Colon (tissue), 2 donors: ENCODE data around the gene DPPA2.
"Not testable (repeated sequence)": the region's sequence is repeated elsewhere in the genome, so short reads cannot be mapped to it uniquely, and the experiment has no call there.

Experiments
- FAIRE-seq: peaks from 2 replicates; lab custom pipeline; 2012; peaks lifted over from hg19 to GRCh38; lab: Jason Lieb, UNC
- donor health status: control.
- donor health status: control.

The DPPA2 gene

DNA sequence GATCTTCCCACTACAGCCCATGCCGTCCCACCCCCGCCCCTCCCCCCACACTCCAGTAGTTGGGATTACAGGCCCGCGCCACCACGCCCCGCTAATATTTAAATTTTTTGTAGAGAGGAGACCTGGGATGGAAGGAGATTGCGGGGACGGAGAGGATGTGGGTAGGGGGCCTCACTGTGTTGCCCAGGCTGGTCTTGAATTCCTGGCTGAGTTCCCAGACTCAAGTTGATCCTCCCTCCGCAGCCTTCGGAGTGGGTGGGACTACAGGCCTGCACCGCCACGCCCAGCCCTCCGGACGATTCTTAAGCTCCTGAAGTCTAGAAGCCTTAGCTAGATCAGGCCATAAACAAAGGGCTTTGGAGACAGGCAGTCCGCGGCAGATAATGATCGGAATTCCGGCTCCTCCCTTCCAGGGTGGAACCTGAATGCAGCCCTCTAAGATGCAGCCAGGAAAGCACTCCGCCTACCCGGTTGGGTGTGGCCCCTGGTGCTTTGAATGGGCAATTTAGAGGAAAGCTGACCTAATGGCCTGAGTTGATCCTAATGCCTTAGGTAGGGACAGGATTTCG, at the start of gene DPPA2:
Gene DPPA2, minus strand, starts transcription at position 356 of the 569 bp plus-strand sequence. CDS start 1,975 bp downstream, outside the sequence.
- no peak for FAIRE-seq

- FAIRE-seq, result no peak
Observed at GRCh38 chr3:109364088-109364487, 47.8 kb upstream of the DPPA2 start.

DNA sequence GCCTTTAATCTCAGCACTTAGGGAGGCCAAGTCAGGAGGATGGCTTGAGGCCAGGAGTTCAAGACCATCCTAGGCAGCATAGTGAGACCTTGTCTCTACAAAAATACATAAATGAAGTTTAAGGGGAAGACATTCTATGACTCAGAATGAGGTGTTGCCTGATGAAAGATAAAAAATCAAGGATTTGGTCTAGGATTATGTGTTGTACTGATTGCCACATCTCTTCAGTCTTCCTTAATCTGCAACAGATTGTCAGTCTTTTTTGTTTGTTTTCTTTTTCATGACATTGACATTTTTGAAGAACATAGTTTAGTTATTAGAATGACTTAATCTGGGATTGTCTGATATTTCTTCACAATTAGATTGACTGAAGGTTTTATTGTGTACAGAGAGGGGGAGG, 47.3 kb upstream of the DPPA2 start:
- FAIRE-seq, result no peak

DNA sequence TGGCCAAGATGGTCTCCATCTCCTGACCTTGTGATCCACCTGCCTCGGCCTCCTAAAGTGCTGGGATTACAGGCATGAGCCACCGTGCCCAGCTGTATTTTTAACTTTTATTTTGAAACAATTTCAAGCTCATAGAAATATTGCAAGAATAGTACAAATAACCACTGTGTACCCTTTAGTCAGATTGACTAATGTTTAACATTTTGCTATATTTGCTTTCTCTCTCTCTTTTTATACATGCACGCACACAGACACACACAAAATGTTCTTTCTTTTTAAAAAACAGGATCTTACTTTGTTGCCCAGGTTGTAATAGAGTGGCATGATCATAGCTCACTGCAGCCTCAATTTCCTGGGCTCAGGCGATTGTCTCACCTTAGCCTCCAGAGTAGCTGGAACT, 46.5 kb upstream of the DPPA2 start:
- no peak for FAIRE-seq

- not testable (repeated sequence) for FAIRE-seq
Observed at GRCh38 chr3:109358809-109359208, 42.5 kb upstream of the DPPA2 start.

DNA sequence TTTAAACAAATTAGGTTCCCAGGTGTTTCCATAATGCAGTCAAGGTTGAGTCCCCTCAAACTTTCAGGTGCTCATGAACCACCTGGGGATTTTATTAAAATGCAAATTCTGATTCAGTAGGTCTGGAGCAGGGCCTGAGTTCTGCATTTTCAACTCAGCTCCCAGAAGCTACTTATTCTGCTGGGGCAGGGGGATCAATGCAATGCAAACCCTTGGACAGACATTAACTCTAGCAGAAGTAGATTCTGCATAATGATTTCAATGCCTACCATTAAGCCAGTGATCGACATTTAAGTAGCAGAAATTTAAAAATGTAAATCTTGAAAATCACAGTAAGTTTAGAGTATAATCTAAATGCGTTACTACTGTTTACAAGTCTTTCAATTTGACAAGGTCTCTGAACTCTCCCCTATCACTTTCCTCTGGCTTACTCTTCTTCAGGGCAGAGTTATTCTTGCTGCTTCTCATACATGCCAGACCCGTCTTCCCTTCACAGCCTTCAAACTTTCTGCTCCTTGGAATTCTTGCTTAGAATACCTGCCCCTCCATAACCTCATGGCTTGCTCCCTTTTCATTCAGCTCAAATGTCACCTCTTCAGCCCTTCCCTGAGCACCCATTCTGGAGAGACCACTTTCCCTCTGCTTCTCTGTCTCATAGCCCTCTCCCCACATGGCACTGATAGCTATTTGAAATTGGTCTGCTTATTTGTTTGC, 40.3 kb upstream of the DPPA2 start:
- FAIRE-seq, result no peak

DNA sequence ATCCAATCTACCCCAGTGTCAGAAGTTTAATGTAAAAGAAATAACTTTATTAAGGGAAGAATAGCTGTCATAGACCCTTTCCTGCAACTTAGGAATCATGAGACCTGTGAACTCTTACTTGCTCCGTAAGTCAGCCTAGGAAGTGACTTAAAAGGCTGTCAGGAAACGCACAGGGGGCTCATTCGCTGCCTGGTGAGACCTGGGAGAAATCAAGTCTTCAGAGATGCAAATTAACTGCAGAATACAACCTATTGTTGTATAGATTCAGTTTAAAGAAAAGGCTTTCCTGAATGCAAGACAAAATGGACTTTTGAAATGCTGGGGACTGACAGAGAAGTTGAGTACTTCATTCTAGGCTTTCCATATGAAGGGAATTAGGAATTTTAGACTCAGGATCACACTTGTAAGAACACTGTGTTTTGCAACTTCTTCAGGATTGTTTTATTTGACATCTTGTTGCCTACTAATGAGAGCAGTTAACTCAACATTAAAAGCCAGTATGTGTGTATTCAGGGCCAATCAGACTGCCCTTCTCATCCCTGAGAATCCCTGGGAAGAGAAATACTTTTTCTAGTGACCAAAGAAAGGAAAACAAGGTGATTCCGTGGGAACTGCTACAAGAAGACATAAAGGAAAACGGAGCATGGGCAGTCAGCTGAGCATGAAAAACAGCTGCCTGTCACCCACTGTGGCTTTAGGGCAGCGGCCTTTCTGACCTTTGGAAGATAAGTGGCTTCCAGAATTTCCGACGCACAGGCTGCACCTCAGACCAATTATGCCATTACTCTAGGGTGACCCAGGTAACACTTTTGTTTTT, 39.5 kb upstream of the DPPA2 start:
- no peak for FAIRE-seq

DNA sequence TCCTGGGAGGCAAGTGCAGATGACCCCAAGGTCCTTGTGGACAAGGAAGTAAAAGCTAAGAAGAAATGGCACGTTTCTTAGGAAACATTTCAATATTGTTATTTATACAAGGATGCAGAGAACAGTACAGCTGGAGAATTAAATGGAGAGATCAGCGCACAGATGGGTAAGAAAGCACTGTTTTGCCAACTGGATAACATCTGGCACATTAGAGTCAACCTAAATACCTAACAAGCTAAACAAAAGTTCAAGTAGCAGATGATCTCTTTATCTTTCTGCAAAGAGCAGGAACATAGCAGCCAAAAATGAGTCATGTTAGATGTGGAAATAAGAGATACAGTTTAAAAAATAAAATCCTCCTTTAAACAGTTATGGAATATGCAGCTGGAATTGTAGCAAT, 36.7 kb upstream of the DPPA2 start:
- no peak for FAIRE-seq

GRCh38 chr3:109351231-109351630, 34.9 kb upstream of the DPPA2 start:
- no peak for FAIRE-seq

DNA sequence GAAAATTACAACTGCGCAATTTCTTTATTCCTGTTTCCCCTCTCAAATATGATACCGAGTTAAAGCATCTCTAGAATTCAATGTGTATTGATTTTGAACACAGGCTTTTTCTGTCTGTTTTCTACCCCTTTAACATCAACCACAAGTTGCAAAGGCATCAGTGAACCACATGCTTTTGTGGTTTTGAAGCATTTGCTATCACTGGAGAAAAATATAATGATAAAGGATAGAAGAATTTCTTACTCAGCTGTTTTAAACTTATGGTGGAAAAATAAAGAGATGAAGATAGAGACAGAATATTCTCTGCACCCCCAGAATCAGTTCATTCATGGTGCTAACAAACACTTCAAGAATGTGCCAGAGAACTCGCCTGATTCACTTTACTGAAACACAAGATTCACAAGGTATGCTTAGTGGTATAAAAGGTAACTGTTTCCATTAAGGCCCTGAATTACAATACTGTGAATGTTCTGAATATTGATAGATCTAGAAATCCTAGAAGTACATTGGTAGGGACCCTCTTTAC, 30.5 kb upstream of the DPPA2 start:
- no peak for FAIRE-seq

- FAIRE-seq, result no peak
Observed at GRCh38 chr3:109346099-109346498, 29.8 kb upstream of the DPPA2 start.

DNA sequence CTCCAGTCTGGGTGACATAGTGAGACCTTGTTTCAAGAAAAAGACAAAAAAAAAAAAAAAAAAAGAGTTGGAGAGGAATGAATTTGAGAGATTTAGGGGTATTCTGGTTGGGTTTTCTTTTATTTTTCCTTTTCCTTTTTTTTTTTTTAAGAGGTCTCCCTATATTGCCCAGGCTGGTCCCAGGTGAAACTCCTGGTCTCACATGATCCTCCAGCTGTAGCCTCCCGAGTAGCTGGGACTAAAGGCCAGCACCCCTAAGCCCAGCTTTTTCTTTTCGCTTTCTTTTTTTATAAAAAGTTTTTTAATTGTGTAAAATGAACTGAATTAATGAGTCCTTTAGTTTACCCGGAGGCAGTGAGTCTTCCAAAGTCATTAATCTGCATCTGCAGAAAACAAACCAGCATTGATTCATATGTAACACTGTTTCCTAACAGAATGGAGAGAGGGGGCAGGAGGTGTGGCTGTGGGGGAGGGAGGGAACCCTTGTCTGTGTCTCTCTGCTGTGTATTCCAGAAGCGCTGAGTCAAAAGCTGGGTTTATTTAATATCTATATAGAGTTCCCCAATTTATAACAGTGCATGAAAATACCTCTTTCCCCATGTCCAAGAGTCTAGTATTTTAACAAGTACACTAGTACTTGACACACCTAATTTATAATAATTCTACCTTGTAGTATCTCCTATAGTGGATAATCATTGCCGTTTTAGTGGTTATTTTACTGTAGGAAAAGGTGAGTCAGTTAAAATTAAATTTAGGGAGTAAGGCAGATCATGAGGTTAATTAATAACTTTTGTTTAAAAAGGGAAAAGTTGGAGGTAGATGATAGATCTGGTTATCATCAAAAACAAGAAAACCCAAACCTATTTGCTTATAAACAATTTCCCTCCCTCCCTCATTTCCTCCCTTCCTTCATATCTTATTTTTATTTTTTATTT, 23.7 kb upstream of the DPPA2 start:
- FAIRE-seq, result no peak

- no peak for FAIRE-seq
Observed at GRCh38 chr3:109339197-109339596, 22.9 kb upstream of the DPPA2 start.

DNA sequence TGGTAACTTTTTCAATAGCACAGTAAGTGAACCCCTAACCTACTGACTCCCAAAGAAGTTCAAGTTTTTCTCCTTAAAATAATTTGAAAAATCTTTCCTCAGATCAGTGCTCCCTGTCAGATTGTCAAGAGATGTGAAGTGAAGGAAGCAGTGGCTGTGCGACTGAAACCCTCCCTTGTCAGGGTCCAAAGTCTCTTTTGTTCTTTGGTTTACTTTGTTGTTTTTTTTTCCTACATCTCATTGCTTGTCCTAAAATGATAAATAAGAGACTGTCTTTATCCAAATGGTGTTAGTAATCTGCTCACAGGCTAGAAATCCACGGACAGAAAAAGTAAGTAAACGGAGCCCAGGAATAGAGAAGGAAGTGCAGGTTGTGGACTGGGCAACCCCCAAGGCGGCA, 22.0 kb upstream of the DPPA2 start:
- no peak for FAIRE-seq

GRCh38 chr3:109337393-109337792, 21.1 kb upstream of the DPPA2 start, which contains the start of gene DPPA4:
DPPA4 (minus strand) TSS chr3:109337546; CDS start chr3:109337517, 29 bp downstream.
- no peak for FAIRE-seq

GRCh38 chr3:109336291-109336861, 20.1 kb upstream of the DPPA2 start:
- FAIRE-seq, result no peak

DNA sequence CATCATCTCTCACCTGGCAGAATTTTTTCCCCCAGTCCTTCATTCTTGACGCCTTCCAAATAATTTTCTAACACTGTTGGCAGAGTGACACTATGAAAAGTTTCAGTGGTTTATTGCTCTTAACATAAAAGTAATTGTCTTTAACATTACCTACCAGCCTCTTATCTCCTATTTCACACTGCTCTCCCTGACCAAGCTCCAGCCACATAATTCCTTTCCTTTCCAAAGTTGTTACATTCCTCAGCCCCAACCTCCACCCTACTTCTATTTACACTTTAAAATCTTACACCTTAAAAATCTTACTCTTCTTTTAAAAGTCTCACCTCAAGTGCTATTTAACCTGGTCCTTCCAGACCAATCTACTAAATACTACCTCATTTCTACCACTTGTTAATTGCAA, 18.3 kb upstream of the DPPA2 start:
- FAIRE-seq, result no peak

- no peak for FAIRE-seq
Observed at GRCh38 chr3:109331692-109332091, 15.4 kb upstream of the DPPA2 start.

- FAIRE-seq, result no peak
Observed at GRCh38 chr3:109330405-109330804, 14.1 kb upstream of the DPPA2 start.

DNA sequence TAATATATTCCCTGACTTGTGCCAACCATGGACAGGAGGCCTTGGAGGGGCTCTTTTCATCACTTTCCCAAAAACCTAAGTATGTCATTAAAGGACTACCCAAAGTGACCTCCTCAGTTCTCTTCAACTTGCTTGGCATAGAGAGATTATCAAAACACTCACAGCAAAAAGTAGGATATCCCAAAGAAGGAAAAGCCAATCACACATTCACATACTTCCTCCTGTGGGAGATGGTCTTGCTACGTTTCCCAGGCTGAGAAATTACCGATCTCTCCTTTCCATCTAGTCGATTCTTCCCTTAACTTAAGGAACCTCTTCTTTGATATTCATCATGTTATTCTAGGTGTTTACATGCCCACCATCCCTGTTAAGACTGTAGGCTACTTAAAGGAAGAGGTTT, 11.9 kb upstream of the DPPA2 start:
- FAIRE-seq, result no peak

GRCh38 chr3:109325657-109326056, 9.3 kb upstream of the DPPA2 start:
- no peak for FAIRE-seq
